HG03060 (cell line): ENCODE measurements around the gene SLX4IP.

ENCODE experiments used
- ATAC-seq: cut with Tn5 transposase; IDR thresholded peaks from one replicate; pipeline ENCODE4 v1.9.1; 2021; ENCODE audit warnings: low read depth, moderate number of reproducible peaks; ENCODE audit not compliant: unreplicated experiment

Gene SLX4IP

DNA sequence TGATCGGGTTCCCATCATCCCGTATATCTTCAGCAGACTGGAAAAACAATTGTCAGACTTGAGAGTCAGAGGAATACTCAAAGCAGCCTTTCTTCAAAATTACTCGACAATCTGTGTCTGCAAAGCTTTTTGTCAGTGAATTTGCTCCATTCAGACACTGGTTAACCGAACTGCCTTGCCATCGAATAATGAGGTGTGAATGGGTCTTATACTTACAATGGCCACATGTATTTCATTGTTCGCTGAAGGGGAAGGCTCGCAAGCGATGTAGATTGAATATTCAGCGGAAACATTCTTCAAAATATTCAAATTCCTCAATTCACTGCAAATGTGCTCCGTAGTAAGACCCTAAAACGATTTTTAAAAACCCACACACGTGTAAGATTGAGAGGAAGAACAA, 205.8 kb downstream of the SLX4IP start:
- no peak for ATAC-seq

- no peak for ATAC-seq
These were observed 206.4 kb downstream of the SLX4IP start for GRCh38 chr20:10641467-10641866.

DNA sequence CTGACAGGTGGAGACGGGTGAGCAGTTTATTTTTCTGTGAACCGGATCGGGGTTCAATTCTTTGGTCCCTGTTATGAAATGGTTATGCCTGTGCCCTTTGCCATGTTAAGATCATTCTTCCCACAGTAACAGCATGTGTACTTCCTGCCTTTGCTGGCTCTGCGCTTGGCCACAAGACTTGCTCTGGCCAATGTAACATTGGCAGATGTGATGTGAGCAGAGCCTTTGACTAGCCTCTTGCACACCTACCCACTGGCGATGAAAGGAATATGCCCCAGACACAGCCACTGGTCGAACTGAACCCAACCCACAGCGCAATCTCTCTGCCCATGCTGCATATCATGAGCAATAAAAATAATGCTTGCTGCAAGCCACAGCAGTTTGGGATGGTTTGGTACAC, 206.8 kb downstream of the SLX4IP start:
- ATAC-seq = no peak

DNA sequence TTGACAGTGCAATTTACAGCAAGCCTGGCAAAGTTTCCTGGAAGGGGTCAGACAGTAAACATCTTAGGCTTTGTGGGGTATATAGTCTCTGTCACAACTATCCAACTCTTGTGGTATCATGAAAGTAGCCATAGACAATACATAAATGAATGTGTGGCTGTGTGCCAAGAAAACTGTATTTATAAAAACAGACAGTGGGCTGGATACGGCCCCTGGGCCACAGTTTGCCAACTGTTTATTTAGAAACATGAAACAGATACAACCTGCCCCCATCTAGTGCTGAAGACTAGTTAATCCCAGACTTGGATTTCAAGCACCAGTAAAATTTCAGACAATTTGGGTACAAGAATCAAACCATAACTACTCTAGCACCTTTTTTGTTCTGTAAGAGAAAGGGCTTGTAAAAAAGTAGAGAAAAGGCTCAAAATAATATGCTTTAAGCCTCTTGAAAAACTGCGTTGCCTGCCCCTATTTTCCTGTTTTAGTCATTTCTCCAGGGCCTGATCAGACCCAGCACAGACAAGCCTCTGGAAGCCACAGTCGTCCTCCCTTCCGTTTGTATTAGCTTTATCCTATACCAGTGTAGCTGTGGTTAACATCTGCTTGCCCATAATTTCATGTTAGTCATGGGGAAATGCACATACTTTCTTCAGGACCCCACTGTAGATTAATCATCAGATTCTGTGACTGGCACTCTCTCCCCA, 207.9 kb downstream of the SLX4IP start:
- no peak for ATAC-seq

- ATAC-seq = no peak
These were observed 208.4 kb downstream of the SLX4IP start for GRCh38 chr20:10643560-10643873.

DNA sequence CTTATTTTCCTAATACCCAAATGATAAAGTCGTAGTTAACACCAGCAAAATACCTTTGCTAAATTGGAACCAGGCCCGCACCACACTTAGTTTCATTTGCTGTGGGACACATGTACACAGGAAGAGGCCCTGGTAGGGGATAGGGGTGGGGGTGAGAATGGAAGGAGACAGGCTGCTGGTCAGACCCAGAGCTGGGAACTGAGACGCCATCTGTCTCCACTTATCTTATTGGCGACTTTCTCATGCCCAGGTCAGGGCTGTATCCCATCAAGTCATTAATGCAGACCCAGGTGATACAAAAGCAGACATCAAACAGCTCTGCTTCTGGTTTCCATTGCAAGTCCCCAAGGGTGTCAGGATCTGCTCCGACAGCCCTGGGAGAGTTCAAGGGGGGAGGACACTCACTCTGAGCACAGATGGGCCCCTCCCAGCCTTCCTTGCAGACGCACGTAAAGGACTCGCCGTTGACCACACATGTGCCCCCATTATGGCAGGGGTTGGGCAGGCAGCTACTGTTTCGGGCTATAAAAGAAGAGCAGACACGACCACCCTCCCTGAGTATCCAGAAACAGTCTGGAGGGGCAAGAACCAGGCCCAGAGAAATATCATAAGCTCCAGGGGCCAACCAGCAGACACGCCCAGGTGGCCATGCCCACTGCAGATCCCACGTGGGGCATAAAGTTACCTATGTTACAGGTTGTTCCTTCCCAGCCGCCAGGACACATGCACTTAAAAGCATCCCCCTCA, 209.5 kb downstream of the SLX4IP start:
- ATAC-seq = no peak

- ATAC-seq = no peak
These were observed 210.1 kb downstream of the SLX4IP start for GRCh38 chr20:10645205-10645570.

GRCh38 chr20:10646006-10646405, 210.9 kb downstream of the SLX4IP start:
- no peak for ATAC-seq

GRCh38 chr20:10646886-10647420, 211.8 kb downstream of the SLX4IP start:
- ATAC-seq = no peak

DNA sequence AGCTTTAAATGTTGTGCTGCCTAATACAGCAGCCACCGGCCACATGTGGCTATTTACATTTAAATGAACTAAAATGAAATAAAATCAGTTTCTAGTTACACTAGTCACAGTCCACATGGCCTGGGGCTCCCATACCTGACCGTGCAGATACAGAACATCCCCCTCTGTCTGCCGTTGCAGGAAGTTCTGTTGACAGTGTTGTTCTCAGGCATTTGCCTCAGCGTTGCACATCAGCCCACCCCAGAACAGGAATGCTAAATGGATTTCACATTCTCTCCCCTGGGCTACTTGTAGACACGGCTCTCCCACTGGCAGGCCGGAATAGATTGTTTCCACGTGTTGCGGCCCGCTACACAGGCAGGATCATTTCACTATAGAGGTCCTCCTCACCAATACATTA, 212.4 kb downstream of the SLX4IP start:
- ATAC-seq = no peak

DNA sequence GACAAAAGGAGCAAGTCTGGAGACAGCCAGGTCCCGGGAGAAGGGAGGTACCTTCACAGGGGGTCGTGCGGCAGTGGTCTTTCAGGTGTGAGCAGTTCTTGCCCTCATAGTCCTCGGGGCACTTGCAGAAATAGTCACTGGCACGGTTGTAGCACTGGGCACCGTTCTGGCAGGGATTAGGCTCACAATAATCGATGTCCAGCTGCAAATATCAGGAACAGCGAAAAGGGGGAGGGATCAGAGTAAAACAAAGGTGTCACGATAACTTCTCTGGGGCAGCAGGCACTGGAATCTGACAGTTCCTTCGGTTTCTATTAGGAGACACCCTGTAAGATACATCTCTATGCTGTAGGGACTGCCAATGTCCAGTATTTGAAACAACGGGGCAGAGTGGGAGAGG, 212.8 kb downstream of the SLX4IP start:
- no peak for ATAC-seq

DNA sequence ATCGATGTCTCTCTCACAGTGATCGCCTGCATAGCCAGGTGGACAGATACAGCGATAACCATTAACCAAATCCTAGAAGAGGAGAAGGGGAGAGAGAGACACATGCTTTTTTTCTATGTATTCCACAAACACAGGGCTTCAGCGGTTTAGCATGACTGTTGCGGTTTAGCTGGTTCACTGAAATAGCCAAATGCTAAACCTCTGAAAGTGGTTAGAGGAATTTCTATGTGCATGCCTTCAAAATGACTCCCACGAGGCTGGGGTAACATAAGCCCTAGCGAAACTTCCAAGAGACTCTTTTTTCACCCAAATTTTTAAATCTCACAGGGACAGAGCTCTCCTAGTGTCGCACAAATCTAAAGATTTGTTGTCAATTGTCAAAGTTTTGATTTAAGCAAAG, 213.5 kb downstream of the SLX4IP start:
- no peak for ATAC-seq

DNA sequence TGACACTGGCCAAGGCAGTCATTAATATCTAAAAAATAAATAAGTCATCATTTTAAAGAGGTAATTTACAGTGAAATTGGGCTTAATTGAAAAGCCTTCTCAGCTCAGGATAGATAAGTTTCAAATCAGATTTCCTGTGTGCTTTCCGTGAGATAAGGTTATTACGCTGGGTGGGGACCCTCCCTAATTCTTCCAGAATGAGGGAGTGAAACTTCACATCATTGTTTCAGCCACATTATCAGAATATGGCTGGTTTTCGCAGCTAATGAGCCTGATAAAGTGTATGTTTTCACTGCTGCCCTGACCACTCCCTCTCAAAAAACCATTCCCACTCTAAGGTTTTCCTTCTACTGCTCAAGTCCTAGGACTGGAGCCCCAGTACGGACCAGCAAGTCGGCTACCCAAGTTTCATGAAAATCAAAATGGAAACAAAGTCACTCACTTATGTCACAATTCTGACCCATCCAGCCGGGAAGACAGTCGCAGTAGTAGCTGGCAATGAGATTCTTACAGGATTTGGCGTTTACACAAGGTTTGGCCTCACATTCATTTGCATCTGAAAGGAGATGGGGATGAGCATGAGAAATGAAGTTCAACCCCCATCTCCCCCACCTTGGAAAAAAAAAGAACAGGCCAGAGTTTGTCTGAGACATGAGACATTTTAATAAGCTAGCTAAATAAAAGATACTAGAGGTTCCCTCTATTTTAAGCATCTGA, 214.1 kb downstream of the SLX4IP start:
- no peak for ATAC-seq

- ATAC-seq = no peak
These were observed 214.7 kb downstream of the SLX4IP start for GRCh38 chr20:10649797-10650160.

- no peak for ATAC-seq
These were observed 216.3 kb downstream of the SLX4IP start for GRCh38 chr20:10651227-10651990.

- no peak for ATAC-seq
These were observed 217.1 kb downstream of the SLX4IP start for GRCh38 chr20:10652185-10652584.

- ATAC-seq = no peak
These were observed 217.7 kb downstream of the SLX4IP start for GRCh38 chr20:10652660-10653261.

GRCh38 chr20:10653599-10654249, 218.6 kb downstream of the SLX4IP start:
- no peak for ATAC-seq

GRCh38 chr20:10654250-10654610, 219.1 kb downstream of the SLX4IP start:
- no peak for ATAC-seq

DNA sequence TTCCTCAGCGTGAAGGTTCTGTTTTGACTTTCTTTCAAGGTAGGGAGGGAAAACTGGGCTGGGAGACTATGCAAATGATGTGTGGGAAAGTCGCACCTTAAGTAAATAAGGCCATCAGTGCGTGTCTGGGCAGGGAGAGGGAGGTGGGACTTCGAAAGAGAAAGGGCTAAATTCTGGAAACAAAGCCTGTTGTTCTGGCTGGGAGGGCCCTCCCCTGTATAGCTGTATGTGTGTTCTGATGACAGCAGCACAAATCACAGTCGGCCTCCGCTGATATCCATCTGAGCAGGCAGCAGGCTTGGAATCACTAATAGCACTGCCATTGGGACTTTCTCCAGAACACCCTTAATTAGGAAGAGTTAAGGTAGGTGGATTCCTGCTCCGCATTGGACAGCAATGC, 219.5 kb downstream of the SLX4IP start:
- ATAC-seq = peak; percentile 74
